Endometrial microvascular endothelial cells (primary cell): Measurements from ENCODE around the gene P4HTM. TPM values are rescaled to one million over a fixed set of nuclear protein-coding genes. Genes with fewer than 3 reads are reported as not detected.

Source experiments
- in situ Hi-C: cut with HindIII; loops from 2 replicates; pipeline ENCODE4 v1.10.0; 2017; ENCODE audit warnings: low sequenced_read_pairs, low pct_unique_long_range_greater_than_20kb; ENCODE audit errors: inconsistent ontology term
- total RNA-seq: library from RNA; depleted of rRNA; stranded (reverse); fragments of >200 nt; gene quantifications from one replicate; pipeline ENCODE4 v1.2.3, GENCODE V29; 2015; ENCODE audit errors: inconsistent ontology term

The P4HTM gene
- total RNA-seq = 18.5 TPM

- in situ Hi-C loops = no loop called here
Observed at GRCh38 chr3:48989796-48990635, at the start of gene P4HTM. TSS of gene P4HTM (plus strand) at chr3:48990241. CDS start at chr3:48990257, 16 bp downstream.

GRCh38 chr3:48945432-48945831, 44.6 kb upstream of the P4HTM start:
- in situ Hi-C loops = no loop called here

- in situ Hi-C loops = no loop called here
Observed at GRCh38 chr3:48945891-48946549, 44.0 kb upstream of the P4HTM start.

- in situ Hi-C loops = no loop called here
Observed at GRCh38 chr3:48949376-48949717, 40.7 kb upstream of the P4HTM start.

- in situ Hi-C loops = no loop called here
Observed at GRCh38 chr3:48950051-48950450, 40.0 kb upstream of the P4HTM start.

- in situ Hi-C loops = no loop called here
Observed at GRCh38 chr3:48951764-48952163, 38.3 kb upstream of the P4HTM start.

GRCh38 chr3:48952510-48953118, 37.4 kb upstream of the P4HTM start:
- in situ Hi-C loops = no loop called here

GRCh38 chr3:48957006-48957705, 32.9 kb upstream of the P4HTM start:
- in situ Hi-C loops = no loop called here

GRCh38 chr3:48960841-48961413, 29.1 kb upstream of the P4HTM start:
- in situ Hi-C loops = no loop called here

GRCh38 chr3:48962340-48962739, 27.7 kb upstream of the P4HTM start:
- in situ Hi-C loops = no loop called here

GRCh38 chr3:48962939-48963338, 27.1 kb upstream of the P4HTM start:
- in situ Hi-C loops = no loop called here

- in situ Hi-C loops = no loop called here
Observed at GRCh38 chr3:48963591-48963990, 26.4 kb upstream of the P4HTM start.

- in situ Hi-C loops = no loop called here
Observed at GRCh38 chr3:48966367-48966766, 23.7 kb upstream of the P4HTM start.

GRCh38 chr3:48966876-48967361, 23.1 kb upstream of the P4HTM start:
- in situ Hi-C loops = no loop called here

GRCh38 chr3:48970586-48970985, 19.5 kb upstream of the P4HTM start:
- in situ Hi-C loops = no loop called here

GRCh38 chr3:48974076-48974864, 15.8 kb upstream of the P4HTM start:
- in situ Hi-C loops = no loop called here

GRCh38 chr3:48979451-48979850, 10.6 kb upstream of the P4HTM start:
- in situ Hi-C loops = no loop called here

- in situ Hi-C loops = no loop called here
Observed at GRCh38 chr3:48980295-48980694, 9.7 kb upstream of the P4HTM start.
